Glomerular endothelial cell (primary cell): ENCODE results near the gene NLRP3. TPM values are rescaled to one million over a fixed set of nuclear protein-coding genes. Genes with fewer than 3 reads are reported as not detected.

Experiments used
- DNase-seq: peaks from one replicate; pipeline ENCODE4 v3.0.0-alpha.2; 2011; ENCODE audit warnings: low read depth, low spot score; ENCODE audit errors: extremely low read depth
- total RNA-seq: library from RNA; depleted of rRNA; stranded (reverse); fragments of >200 nt; gene quantifications from 2 replicates; pipeline ENCODE4 v1.2.3, GENCODE V29; 2015

The NLRP3 gene
- total RNA-seq, 1 donor from 2014 or later, result 0.58 TPM

DNA sequence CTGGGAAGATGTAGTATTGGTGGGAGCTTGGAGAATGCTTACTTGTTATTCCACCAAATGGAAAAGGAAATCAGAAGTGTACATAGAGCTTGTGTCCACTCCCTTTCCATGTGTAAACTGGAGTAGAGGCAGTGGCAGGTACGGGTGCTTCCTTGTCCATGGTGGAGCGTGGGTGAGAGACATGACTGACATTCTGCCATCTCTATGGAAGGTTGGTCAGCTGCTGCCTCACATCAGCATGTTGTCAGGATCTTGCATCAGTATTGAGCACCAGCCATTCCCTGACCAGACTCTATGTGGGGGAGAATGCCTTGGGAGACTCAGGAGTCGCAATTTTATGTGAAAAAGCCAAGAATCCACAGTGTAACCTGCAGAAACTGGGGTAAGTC is 19.8 kb downstream of the NLRP3 start:
- no peak for DNase-seq

DNA sequence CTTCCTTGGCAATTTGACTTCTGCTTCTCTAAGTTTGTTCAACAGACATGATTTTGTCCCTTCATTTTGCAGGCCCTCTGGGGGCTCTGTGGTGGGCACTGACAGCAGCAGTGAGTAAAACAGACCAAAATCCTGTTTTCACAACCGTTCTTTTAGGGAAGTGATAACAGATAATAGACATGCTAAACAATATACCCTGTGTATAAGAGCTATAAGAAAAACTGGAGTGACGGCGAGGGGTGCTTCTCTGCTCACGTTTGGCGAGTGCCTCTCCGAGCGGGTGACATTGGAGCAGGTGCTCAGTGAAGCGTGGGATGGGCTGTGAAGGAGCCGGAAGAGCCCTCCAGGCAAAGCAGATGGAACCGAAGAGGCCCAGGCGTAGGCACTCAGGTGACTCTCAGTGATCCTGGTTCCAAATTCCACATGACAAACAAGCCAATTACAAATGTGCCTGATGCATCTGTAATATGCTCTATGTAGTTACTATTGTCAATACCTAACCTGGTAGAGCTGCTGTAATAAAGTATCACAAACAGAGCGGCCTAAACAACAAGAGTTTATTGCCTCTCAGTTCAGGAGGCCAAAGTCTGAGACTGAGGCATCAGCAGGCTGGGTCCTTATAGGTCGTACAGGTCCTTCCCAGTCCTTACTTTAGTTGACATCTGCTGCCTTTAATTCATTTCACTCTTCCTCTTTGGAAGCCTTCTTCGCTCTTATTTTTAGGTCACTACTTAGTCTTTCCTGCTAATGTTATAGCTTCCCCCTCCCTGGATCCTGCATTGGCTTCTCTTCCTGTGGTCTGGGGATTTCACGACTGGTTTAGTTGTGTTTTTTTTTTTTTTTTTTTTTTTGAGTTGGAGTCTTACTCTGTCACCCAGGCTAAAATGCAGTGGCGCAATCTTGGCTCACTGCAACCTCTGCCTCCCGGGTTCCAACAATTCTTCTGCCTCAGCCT is 21.9 kb downstream of the NLRP3 start:
- no peak for DNase-seq

DNA sequence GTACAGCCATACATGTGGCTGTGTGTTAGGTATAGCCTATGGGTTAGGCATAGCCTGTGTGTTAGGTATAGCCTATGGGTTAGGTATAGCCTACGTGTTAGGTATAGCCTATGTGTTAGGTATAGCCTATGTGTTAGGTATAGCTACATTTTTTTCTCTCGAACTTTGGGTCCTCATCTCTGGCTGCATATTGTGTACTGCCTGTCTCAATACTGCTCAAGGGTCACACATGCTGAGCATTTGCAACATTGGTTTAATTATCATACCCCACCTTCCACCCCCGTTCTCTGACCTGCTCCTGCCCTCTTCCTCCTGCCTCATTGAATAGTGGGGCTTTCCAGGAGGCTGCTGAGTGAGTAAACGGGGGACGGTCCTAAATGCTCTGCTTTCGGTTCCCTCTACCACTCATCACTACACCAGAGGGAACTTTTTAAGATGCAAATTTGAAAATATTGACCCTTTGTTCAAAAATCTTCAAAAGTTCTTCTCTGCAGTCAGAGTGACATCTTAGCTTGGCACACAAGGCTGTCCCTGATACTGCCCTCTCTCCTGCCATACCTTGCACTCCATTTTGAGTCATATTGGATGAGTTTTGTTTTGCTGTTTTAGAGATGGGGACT is 24.1 kb downstream of the NLRP3 start:
- DNase-seq, result no peak

- no peak for DNase-seq
Measured at GRCh38 chr1:247441606-247442005, 25.6 kb downstream of the NLRP3 start.

DNA sequence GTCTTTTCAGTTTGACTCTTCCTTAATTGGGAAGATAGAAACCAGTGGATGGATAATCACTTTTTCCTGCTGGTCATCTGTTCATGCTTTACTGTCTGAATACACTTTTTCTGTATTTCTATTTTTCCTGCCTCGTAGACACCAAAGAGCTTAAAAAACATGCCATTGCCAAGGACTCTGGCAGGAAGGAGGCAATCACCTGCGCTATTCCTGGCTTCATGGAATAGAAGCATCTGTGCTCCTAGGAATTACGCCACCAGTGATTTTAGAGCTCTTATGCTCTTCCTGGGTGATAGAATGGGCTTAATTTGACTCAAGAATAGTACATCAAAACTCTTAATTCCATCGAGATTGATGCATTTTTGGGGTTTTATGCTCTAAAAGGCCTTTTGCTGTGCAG is 26.2 kb downstream of the NLRP3 start:
- DNase-seq, result no peak

DNA sequence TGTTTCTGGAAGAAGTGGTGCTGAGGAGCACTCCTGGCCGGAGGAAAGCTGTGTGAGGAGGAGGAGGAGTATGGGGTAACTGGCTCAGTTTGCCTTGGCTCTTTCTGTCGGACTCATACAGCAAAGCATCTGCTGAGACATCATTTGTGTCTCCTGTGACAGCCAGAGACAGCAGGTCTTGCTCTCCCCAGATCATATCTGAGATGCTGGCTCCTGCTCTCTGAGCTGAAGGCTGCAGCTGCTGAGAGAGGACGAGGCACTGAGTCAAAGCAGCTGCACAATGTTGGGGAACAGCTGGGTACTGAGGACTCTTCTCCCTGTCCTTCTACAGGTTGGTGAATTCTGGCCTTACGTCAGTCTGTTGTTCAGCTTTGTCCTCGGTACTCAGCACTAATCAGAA is 27.7 kb downstream of the NLRP3 start:
- no peak for DNase-seq

DNA sequence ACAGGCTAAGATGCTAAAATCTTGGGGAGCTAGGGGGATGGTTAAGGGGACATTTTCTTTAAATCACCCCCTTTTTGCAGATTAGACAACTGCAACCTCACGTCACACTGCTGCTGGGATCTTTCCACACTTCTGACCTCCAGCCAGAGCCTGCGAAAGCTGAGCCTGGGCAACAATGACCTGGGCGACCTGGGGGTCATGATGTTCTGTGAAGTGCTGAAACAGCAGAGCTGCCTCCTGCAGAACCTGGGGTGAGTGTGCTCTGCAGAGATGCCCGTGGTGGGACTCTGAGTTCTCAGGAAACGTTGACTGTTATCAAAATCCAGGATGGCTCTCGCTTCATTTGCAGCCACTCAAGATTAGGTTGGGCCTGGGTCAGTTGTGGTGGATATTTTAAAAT is 28.6 kb downstream of the NLRP3 start:
- no peak for DNase-seq

DNA sequence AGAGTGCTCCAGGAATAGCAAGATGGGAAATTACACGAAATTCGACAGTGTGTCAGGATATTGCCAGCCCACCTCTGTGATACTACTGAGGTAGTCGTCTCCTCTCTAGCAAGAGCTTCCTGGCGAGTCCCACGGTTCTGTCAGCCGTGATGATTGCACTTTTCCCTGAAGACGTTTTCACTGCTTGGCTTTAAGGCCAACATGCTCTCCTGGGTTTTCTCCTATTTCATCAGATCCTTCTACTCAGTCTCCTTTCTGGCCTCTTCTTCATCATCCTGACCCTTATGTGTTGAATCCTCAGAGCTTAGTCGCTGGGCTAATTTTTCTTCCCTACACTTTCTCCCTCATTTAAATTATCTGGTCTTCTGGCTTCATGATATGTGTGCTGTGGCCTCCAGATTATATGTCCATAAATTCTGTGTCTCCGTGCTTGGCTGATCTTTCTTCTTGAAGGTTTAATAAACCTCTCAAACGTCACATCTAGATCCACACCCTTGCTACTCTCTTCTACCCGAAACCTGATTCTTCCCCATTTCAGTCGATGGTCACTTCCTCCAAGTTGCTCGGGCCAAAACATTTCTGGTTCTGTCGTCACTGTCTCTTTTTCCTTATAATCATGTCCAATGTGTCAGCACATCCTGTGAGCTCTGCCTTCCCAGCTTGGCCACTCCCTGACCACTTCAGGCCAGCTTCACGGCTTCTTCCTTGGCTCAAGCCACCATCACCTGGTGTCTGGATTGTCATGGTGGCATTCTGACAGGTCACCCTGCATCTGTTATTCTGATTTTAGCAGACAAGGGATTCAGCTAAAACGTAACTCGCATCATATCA is 29.8 kb downstream of the NLRP3 start:
- DNase-seq, result no peak

DNA sequence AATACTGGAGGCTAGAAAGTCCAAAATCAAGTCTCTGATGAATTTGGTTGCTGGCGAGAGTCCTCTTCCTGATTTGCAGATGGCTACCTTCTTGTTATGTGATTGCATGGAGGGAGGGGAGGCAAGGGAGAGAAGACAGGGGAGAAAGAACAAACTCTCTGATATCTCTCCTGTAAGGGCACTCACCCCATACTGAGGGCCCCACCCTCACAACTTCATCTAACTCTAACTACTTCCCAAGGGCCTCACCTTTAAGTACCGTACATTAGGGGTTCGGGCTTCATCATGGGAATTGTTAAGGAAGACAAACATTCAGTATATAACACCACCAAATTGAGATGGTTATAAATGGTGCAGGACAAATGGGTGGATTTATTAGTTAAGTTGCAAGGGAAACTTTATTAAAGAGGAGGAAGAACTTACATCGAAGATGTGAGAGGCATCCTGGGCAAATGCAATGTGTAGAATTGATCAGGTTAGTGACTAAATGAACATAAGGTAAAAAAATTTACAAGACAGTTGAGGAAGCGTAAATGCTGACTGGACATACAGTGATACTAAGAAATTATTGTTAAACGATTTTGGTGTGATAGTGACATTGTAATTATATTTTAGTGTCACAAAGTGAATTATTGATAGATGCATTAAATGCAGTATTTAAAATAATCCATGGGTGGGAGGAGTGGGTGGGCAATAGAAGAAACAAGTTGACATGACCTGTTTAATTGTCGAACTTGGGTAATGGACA is 31.4 kb downstream of the NLRP3 start:
- DNase-seq, result no peak

GRCh38 chr1:247448107-247448791 is 32.3 kb downstream of the NLRP3 start:
- DNase-seq, result peak; percentile 14

DNA sequence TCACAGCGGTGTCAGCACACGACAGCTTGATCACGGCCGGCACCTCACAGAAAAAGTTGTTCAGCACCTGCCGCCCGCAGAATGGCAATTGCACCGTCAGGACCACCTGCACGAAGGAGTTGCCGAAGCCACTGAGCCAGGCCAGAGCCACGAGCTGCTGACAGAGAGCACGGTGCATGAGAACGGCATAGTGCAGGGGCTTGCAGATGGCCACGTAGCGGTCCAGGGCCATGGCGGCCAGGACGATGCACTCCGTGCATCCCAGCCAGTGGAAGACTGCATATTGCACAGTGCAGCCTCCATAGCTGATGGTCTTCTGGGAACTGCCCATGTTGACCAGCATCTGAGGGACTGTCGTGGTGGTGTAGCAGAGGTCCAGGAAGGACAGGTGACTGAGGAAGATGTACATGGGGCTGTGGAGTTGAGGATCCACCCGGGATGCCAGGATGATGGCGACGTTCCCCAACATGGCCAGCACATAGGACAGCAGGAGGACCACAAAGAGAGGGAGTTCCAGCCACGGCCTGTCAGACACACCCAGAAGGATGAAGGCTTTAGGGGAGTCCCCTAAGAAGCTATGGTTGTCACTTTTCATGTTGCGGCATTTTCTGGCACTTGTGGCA is 35.5 kb downstream of the NLRP3 start:
- no peak for DNase-seq

DNA sequence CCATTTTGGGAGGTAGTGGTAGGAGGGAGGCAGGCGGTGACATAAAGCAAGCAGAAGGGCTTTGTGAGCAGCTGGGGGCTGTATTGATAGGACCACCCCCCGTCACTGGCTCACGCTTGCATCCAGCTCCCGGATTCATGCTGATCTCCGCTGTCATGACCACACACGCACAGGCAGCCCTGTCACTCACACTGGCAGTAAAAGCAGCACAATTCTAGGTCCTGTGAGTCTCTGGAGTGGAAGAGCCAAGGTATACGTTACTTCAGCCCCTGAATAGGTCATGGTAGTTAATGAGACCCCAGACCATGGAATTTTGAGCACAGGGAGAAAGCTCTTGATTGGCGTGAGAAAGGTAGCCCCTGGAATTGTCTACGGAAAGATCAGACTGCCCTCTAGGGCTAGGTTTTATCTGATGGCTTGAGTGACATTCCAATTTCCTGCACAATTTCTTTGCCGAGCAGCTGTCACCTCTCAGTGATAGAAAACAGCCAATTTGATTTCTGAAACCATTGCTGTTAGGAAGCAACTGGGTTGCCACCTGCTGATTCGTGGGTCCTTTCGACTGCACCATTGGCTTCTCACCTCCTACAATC is 36.6 kb downstream of the NLRP3 start:
- no peak for DNase-seq

GRCh38 chr1:247453245-247453644 is 37.3 kb downstream of the NLRP3 start:
- no peak for DNase-seq

DNA sequence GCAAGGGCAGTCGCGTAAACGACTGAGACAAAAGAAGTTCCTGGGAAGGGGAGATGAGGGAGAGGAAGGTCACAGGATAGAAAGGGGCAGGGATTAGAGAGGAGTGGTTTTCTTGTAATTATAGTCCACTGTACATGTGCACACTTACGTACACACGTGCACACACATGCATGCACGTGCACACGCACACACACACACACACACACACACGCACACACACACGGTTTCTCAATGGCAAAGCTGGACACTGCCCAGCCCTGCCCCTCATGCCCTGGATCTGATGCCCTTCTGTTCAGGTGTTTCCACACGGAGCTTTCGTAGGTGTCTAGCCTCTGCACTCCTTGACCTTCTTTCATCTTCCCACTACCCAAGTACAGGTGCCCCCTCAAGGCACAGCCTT is 38.0 kb downstream of the NLRP3 start:
- no peak for DNase-seq

DNA sequence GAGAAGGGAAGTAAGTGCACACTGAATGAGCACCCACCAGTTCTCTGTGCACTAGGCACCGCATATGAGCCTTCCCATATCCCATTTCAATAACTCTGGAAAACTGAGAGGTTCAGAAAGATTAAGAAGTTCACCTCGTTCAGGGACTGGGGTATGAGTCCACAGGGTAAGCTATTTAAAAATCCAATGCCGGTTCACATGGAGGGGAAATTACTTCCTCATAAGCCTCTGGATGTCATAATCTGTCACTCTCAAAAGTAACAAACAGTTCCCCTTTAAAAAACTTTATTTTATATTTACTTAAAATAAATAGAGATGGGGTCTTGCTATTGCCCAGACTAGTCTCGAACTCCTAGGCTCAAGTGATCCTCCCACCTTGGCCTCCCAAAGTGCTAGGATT is 40.0 kb downstream of the NLRP3 start:
- DNase-seq, result no peak

DNA sequence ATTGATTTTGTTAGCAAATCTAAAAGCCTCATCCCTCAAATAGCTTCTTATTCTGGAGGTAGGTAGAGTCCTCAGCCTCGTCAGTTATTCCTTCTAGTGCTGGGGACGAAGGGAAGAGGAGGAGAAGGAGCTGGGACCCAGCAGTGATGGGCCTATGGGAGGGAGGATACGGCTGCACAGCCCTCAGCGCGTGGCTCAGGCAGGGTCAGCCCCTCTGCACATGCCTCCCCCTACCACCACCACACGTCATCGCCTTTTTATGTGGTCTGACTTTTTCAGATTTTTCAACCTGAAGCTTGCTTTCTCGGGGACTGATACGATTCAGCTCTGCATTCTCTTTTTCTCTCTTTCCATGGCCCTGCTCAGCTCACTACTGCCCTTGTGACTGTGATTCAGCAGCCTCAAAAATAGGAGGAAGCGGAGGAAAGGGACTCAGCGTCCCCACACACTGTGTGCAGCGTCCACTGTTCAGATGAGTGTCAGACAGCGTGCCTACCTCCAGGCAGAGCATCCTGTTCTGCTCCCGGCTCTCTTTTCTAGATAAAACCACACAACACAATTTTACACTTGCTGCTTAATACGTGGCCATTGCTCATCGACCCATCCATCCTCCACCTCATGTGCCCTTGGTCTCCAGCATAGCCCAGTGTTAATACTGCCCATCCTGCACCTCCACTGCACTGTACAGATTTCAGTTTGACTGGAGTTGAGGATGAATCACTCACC is 41.1 kb downstream of the NLRP3 start:
- DNase-seq, result no peak

GRCh38 chr1:247459507-247459906 is 43.5 kb downstream of the NLRP3 start:
- no peak for DNase-seq

- DNase-seq, result no peak
Measured at GRCh38 chr1:247465796-247466195, 49.8 kb downstream of the NLRP3 start.

DNA sequence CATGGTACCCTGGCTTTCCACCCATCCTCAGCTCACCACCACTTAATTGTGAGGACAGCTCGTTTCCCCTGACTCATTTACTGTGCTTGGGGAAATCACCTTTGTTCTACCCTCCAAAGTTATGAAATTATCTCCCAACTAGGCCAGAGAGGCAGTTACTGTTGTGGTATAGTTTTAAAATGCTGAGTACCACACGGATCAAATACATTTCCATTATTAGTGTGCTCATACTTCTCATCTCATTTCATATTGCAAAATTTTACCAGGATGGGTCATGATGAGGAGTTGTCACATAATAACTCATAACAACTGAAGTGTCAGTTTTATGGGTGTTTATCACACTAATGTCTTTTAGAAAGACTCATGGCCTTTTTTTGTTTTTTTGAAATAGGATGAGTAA is 51.2 kb downstream of the NLRP3 start:
- no peak for DNase-seq
